Psoas muscle (tissue), 8 donors: Measurements from ENCODE around the gene EYS. TPM values are rescaled to one million over a fixed set of nuclear protein-coding genes. Genes with fewer than 3 reads are reported as not detected.

Source experiments
- ATAC-seq, 4 donors: fragments of 200-7000 bp; cut with Tn5 transposase; one replicate each; pipeline ENCODE4 v1.9.1; 2020; ENCODE audit warnings: moderate library complexity in 3 of 4, mild to moderate bottlenecking in 2 of 4
- DNase-seq, 2 donors: peaks; one replicate each; pipeline ENCODE4 v3.0.0-alpha.2; 2020
- H3K27ac ChIP-seq: fragments of 200-600 bp; one replicate; pipeline ENCODE4 v1.8.0; 2022
- H3K27me3 ChIP-seq, 3 donors: fragments of 200-600 bp in 1 of 3; one replicate each; pipeline versions ENCODE4 v1.6.1 to v1.8.0; 2013 to 2022; ENCODE audit warnings: low read length in 2 of 3, mild to moderate bottlenecking in 2 of 3, moderate library complexity in 1 of 3; ENCODE audit not compliant: insufficient read depth in 3 of 3
- H3K36me3 ChIP-seq, 2 donors: fragments of 200-600 bp in 1 of 2; one replicate each; pipeline versions ENCODE4 v1.6.1 to v1.8.0; 2013 to 2022; ENCODE audit warnings: low read depth in 1 of 2, mild to moderate bottlenecking in 1 of 2, moderate library complexity in 1 of 2; ENCODE audit not compliant: insufficient read depth in 1 of 2
- H3K4me1 ChIP-seq: fragments of 200-600 bp; one replicate; pipeline ENCODE4 v1.8.0; 2022
- H3K4me3 ChIP-seq: fragments of 200-600 bp; one replicate; pipeline ENCODE4 v1.8.0; 2022; ENCODE audit warnings: mild to moderate bottlenecking
- H3K9me3 ChIP-seq: fragments of 200-600 bp; one replicate; pipeline ENCODE4 v1.8.0; 2022
- WGBS, 3 donors: extraction: QIAGEN DNeasy Blood & Tissue Kit; methylation state at CpG; one replicate each; pipeline versions ENCODE4 v1.1.6 to v1.1.7; 2013; 5-methylcytosine and 5-hydroxymethylcytosine counted together
- intact Hi-C, 2 donors: fragments of 100-400 bp; cut with DNase I; formaldehyde crosslinking; loops; one replicate each; pipeline versions ENCODE4 v1.11.0 to v1.14.2; 2022
- polyA plus RNA-seq, 3 donors: library from polyadenylated mRNA; stranded (reverse); fragments of 200-250 nt; gene quantifications; one replicate each; pipeline ENCODE4 v1.2.3, GENCODE V29; 2013
- total RNA-seq, 4 donors: library from RNA; stranded (reverse); fragmentation: NEBNext Ultra II Directional in 2 of 4; extraction: Animal tissue kit (Norgen Biotek cat#: 25700) in 2 of 4; gene quantifications; one replicate each; pipeline versions ENCODE4 v1.2.1 to v1.2.4, GENCODE V29; 2021 to 2023
- TF ChIP-seq, protein P1 (sequence below): fragments of 200-600 bp; IDR thresholded peaks from one replicate; pipeline ENCODE4 v1.8.0; 2022; ENCODE audit warnings: antibody characterized with exemption
- donor health status: healthy with polysubstance abuse.
- donor health status: DM: no; HTN: no; CAD: no; lungs with moderate emphysema.
- donor health status: Bipolar disorder and iron deficiency.
- donor health status: healthy.
- donor health status: DM: yes; HTN: yes; CAD: no.
- donor health status: DM: no; HTN: no; CAD: no.
- donor health status: DM: no; HTN: no; CAD: no.
- donor health status: DM: yes; HTN: yes; CAD: no.

The EYS gene
- total and polyA plus RNA-seq, 7 donors = under 0.01 TPM; not detected in 6

GRCh38 chr6:64263778-64264177 is 1443.2 kb downstream of the EYS start:
- DNase-seq (no peak), ATAC-seq (no peak)
- no peak overlapping the region for H3K27ac ChIP-seq
- no peak overlapping the region for H3K4me3 ChIP-seq
- no peaks in the 10 kb centered on the region for H3K4me1 ChIP-seq
- H3K9me3 ChIP-seq = no peaks in the 10 kb centered on the region
- H3K36me3 ChIP-seq = no peaks in the 10 kb centered on the region
- no peaks in the 10 kb centered on the region for H3K27me3 ChIP-seq
- TF ChIP-seq, protein P1, sequence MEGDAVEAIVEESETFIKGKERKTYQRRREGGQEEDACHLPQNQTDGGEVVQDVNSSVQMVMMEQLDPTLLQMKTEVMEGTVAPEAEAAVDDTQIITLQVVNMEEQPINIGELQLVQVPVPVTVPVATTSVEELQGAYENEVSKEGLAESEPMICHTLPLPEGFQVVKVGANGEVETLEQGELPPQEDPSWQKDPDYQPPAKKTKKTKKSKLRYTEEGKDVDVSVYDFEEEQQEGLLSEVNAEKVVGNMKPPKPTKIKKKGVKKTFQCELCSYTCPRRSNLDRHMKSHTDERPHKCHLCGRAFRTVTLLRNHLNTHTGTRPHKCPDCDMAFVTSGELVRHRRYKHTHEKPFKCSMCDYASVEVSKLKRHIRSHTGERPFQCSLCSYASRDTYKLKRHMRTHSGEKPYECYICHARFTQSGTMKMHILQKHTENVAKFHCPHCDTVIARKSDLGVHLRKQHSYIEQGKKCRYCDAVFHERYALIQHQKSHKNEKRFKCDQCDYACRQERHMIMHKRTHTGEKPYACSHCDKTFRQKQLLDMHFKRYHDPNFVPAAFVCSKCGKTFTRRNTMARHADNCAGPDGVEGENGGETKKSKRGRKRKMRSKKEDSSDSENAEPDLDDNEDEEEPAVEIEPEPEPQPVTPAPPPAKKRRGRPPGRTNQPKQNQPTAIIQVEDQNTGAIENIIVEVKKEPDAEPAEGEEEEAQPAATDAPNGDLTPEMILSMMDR = no peak
- WGBS, 3 donors = 87 to 93% (median 90%) methylated on average over 1 of the region's 1 CpG
- intact Hi-C loops = no loop called here

- intact Hi-C loops = no loop called here
- H3K27me3 ChIP-seq = no peaks in the 10 kb centered on the region
- H3K4me3 ChIP-seq = no peak overlapping the region
- no peak overlapping the region for H3K27ac ChIP-seq
- 65 to 72% (median 66%) methylated on average over 4 of the region's 4 CpGs for WGBS, 3 donors
- no peaks in the 10 kb centered on the region for H3K9me3 ChIP-seq
- TF ChIP-seq, protein P1 = no peak
- no peaks in the 10 kb centered on the region for H3K4me1 ChIP-seq
- ATAC-seq (no peak), DNase-seq (no peak)
- no peaks in the 10 kb centered on the region for H3K36me3 ChIP-seq
These were observed 1447.7 kb downstream of the EYS start for GRCh38 chr6:64259372-64259771.

- intact Hi-C loops = no loop called here
- ATAC-seq = no peak
These were observed 1448.3 kb downstream of the EYS start for GRCh38 chr6:64258752-64259151.

DNA sequence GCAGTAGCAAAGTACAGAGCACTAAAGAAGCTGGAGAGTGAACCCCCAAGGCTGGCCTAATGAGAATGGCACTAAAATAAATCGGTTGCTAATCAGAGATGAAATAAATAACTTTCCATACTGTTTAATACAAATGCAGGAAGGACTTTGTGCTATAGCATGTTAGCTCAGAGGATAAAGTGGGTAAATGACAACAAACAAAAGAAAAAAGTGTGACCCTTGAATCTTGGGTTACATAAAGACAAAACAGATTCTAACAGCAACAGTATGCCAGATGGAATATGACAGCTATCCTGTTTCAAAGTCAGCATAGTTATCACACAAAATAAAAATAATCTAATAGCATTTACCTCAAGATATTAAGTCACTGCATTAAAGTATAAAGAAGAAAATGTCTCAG is 1448.7 kb downstream of the EYS start:
- Histone ChIP-seq H3K9me3 (no peaks in the 10 kb centered on the region), H3K27ac (no peak overlapping the region), H3K36me3 (no peaks in the 10 kb centered on the region), H3K4me3 (no peak overlapping the region), H3K4me1 (no peaks in the 10 kb centered on the region), H3K27me3 (no peaks in the 10 kb centered on the region)
- no peak for DNase-seq
- ATAC-seq = no peak
- intact Hi-C loops = no loop called here
- 75 to 85% (median 79%) methylated on average over 1 of the region's 1 CpG for WGBS, 3 donors
- TF ChIP-seq, protein P1 = no peak

More at GRCh38 chr6:64258752-64259151, 1448.3 kb downstream of the EYS start:
- Histone ChIP-seq H3K9me3 (no peaks in the 10 kb centered on the region), H3K27me3 (no peaks in the 10 kb centered on the region), H3K36me3 (no peaks in the 10 kb centered on the region), H3K4me3 (no peak overlapping the region), H3K4me1 (no peaks in the 10 kb centered on the region), H3K27ac (no peak overlapping the region)
- TF ChIP-seq, protein P1 = no peak
- 37 to 39% (median 39%) methylated on average over 2 of the region's 2 CpGs for WGBS, 3 donors
- no peak for DNase-seq

DNA sequence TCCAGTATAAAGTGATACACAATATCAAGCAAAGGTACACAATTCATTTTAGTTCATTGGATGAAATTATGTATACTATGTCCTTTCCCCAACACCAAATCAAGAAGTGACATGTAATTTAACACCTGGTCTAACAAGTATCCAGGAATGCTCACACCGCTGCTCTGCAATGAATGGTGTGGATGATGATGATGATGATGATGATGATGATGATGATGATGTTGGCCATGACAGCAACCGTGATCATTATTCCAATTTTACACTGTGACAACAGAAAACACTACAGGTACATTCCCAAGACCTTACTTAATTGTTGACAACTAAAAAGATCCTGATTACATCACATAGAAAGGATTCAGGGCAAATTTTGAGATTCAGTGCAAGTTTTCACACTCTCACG is 1449.4 kb downstream of the EYS start:
- WGBS, 3 donors = 28 to 32% (median 29%) methylated on average over 3 of the region's 3 CpGs
- Histone ChIP-seq H3K4me1 (no peaks in the 10 kb centered on the region), H3K36me3 (no peaks in the 10 kb centered on the region), H3K27ac (no peak overlapping the region), H3K4me3 (no peak overlapping the region), H3K9me3 (no peaks in the 10 kb centered on the region), H3K27me3 (no peaks in the 10 kb centered on the region)
- TF ChIP-seq, protein P1 = no peak
- DNase-seq (no peak), ATAC-seq (no peak)
- intact Hi-C loops = no loop called here
